ENCODE results near the gene JUND.

The JUND gene

DNA sequence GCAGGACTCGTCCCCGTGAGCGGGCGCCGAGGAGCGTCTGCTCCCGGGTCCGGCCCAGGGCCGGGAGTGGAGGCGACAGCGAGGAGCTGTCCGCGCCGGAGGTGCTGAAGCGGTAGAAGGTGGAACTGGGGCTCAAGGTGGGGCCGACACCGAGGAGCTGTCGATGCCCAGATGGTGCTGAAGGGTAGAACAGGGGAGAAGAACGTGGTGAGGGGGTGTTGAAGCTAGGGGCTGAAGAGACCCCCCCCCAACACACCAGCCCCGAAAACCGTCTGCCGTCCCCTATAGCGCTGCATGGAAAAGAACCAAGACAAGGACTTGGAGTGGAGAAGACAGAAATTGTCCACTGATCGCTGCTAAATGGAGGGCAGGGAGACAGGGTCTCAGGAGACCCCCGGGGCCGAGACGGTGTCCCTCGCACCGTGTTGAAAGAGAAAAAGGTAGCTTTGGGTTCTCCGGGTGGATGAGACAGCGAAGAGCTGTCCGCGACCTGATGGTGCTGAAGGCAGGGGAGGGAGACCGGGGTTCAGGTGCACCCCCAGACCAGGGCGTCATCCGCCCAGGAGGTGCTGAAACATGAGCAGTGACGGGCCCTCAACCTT lies 48.1 kb downstream of the JUND start:
- DNase-seq = peak; percentile 22

DNA sequence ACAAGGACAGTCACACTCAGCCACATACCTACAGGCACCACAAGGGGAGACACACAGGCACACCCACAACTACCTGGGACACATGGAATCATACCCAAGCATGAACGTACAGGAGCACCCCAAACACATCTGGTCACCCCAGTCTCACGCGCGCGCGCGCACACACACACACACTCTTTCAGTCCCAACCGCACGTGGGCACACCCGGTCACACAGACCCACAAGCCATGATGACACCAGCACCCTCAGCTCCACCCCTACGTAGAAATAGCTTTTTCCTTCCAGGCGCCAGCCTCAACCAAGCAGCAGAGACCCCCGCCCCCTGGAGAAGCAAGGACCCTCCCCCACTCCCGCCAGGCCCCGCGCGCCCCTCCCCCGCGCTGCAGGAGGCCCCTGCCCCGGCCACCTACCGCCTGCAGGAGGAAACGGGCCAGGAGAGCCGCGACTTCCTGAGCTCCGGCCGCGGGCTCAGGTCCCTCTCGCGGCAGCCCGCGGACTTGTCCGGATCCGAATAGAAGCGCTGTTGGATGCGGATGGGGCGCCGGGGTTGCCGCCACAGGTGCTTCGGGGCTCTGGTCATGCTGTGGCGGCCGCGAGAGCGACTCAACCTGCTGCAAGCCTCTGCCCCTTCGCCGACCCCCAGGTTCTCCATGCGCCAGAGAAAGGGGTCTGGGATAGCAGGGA lies 48.7 kb downstream of the JUND start:
- DNase-seq = no peak

DNA sequence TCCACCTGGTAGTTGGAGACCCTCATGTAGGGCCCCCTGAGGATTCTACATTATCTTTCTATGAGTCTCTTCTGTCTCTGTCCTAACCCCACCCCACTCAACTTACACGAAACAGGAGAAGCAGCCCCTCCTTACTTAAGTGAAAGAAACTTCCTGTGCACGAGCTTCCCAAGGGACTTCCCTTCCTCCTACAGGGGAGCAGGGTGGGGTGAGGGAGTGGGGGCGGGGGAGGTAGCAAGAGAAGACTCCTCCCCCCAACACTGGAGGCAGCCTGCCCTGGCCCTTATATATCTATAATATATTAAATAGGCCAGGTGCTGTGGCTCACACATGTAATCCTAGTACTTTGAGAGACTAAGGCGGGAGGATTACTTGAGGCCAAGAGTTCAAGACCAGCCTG lies 49.6 kb downstream of the JUND start:
- DNase-seq = peak; percentile 33

- DNase-seq = peak; percentile 69
Measured at GRCh38 chr19:18230941-18231734, 50.3 kb downstream of the JUND start.

GRCh38 chr19:18229915-18230314 lies 51.5 kb downstream of the JUND start:
- no peak for DNase-seq

Measured in inflammatory macrophage treated with lipopolysaccharide for 4 hours (primary cell).